AG04449 (cell line): ENCODE results near the gene CLNK.

Source experiments
- CTCF ChIA-PET: fragments of 350-600 bp; formaldehyde crosslinking; extraction: SDS; loops from one replicate; lab custom pipeline; 2021; ENCODE audit warnings: antibody characterized with exemption; lab: Yijun Ruan, JAX
- POLR2A ChIA-PET: fragments of 400-600, 350-600 bp; formaldehyde crosslinking; extraction: SDS; loops from one replicate; lab custom pipeline; 2020; ENCODE audit warnings: antibody characterized with exemption, inconsistent platforms; lab: Yijun Ruan, JAX
- DNase-seq: peaks from one replicate; pipeline ENCODE4 v3.0.0-alpha.2; 2010; ENCODE audit warnings: low read depth, low spot score
- H3K4me3 ChIP-seq: 2 replicates; pipeline ENCODE4 v1.5.1; 2011; ENCODE audit warnings: low read depth, mild to moderate bottlenecking, control low read depth, low read length
- CTCF ChIP-seq: IDR thresholded peaks from one replicate; pipeline ENCODE4 v1.5.1; 2011; ENCODE audit warnings: mild to moderate bottlenecking, moderate library complexity, low read length, control low read depth, inconsistent platforms; ENCODE audit not compliant: insufficient read depth; ENCODE audit errors: missing control alignments

CLNK gene

DNA sequence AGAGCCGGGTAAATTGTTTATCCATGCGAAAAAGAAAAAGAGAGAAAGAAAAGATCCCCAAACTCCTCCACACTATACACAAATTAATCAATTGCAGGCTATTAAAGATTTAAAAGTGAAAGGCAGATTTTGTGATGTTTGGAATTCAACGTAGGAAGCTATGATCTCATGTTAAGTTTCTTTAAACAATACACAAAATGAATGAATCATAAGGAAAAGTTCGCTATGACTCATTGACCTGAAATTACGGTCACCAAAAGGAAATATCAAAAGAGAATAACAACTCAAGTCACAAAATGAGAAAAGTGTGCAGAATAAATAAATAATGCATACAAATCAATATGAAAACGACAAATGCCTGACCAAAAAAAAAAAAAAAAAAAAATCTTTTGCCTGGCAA lies 28.6 kb downstream of the CLNK start:
- no peak overlapping the region for H3K4me3 ChIP-seq
- no peak for DNase-seq
- ChIA-PET CTCF (interaction anchor here (1.1 kb wide), 1 partner anchor 9 kb away, joined by 3 read pairs; no protein-coding TSS in a partner anchor), POLR2A (interaction anchor here (0.7 kb wide), 1 partner anchor 45 kb away, joined by 3 read pairs; no protein-coding TSS in a partner anchor)
- no peak for TF ChIP-seq CTCF

- POLR2A ChIA-PET, result no interaction called here
- DNase-seq, result no peak
- no peak for TF ChIP-seq CTCF
- CTCF ChIA-PET, result no interaction called here
- H3K4me3 ChIP-seq, result no peak overlapping the region
Observed at GRCh38 chr4:10648479-10648878, 36.1 kb downstream of the CLNK start.

DNA sequence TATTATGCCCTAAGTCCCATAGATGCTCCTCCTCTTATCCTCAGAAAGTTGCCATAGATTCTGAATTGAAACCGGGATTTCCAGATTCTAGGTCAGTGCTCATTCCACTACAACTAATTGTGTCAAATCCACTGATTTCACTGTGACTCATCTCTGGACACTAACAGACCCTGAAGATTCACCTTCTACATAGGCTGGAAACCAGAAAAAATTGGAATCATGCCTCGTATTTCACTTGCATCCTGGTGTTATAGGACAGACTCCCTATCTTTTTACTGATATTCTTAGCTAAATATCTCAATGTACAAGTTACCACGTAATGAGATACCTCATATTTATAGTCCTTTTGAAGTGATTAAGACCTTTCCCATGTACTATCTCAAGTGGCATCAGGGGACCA lies 36.7 kb downstream of the CLNK start:
- no peak for DNase-seq
- H3K4me3 ChIP-seq, result no peak overlapping the region
- POLR2A ChIA-PET, result no interaction called here
- no peak for TF ChIP-seq CTCF
- CTCF ChIA-PET, result interaction anchor here (0.9 kb wide), 1 partner anchor 8 kb away, joined by 3 read pairs; no protein-coding TSS in a partner anchor

DNA sequence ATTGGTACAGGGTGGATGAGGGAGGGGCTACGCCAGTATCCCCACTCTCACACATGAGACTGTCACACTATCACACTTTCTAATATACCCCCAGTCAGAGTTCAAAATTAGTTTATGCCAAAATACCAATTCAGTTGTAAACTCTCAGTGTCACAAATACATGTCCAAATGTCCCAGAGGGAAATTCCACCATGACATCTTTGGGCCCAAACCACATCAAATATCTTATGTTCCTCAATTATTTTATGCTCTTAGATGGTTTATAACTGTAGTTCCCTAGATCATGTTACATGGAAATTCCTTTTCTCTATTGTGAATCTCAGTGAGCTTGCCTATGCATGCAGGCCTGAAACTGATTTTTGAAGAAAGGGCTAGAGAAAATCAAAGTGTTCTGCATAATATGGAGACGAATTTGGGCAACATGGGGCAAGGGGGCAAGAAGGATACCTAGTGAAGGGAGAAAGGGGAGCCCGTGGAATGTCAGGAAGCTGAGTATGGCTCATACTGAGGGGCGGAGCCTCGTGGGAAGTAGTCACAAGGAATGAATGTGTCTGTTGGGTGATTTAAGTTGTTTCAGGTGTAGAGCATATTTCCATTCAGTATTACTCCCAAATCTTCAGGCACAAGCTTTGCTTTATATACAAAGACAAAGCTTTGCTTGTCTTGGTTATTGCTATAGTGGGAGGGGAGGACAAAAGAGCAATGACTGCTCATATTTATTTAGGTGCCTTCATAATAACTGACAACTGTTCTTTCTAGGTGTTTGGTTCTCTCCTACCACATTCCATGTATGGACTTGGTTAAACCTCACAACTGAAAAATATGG lies 40.8 kb downstream of the CLNK start:
- CTCF ChIA-PET, result no interaction called here

DNA sequence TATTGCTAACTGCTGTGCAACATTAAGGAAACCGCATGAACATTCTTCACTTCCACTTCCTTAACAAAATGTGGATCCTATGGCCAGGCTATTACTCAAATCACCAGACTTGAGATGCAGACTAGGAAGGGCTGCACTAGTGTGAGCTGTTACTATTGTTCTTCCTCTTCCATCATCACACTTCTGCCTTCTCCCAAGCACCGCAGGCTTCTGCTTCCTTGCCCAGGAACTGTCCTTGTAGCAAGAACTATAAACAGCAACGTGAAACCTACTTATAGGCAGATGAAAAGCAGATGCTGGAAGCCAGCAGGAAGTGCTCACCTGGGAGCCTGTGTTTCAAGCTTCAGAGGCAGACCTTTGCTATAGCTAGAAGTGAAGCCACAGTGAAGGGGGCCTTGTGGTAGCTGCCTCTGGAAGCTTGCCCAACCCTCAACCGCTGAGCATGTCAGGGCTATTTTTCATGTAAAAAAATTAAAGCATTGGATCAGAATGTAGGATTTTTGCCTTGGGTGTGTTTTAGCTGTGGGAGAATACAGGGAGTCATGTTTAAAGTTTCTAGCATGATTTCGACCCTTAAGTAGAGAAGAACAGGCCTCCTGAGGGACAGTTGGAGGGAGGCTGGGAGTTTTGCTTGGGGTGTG lies 43.9 kb downstream of the CLNK start:
- ChIA-PET POLR2A (no interaction called here), CTCF (no interaction called here)
- no peak for DNase-seq
- no peak for TF ChIP-seq CTCF
- H3K4me3 ChIP-seq, result no peak overlapping the region

More for the DNA sequence above, 40.8 kb downstream of the CLNK start:
- DNase-seq, result no peak
- TF ChIP-seq CTCF, result no peak
- H3K4me3 ChIP-seq, result no peak overlapping the region
- POLR2A ChIA-PET, result no interaction called here

DNA sequence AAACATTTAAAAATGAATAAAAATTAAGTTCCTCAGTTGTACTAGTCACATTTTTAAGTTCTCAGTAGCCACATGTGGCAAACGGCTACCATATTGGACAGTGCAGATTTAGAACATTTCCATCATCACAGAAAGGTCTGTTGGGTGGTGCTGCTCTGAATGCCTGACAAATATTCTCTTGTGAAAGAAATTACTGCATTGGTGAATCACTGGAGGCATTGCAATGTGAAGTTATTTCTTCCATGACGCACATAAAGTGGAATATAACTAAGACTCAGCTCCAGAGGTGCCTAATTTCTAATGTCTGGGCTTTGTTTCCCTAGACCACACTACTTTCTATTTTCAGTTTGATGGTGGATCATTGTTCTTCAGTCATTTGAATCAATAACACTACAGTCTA lies 44.9 kb downstream of the CLNK start:
- POLR2A ChIA-PET, result no interaction called here
- CTCF ChIA-PET, result no interaction called here
- TF ChIP-seq CTCF, result no peak

More for the DNA sequence above, 44.9 kb downstream of the CLNK start:
- DNase-seq, result no peak
- no peak overlapping the region for H3K4me3 ChIP-seq
